Activated CD8-positive, alpha-beta T cell treated with anti-CD3 and anti-CD28 coated beads for 36 hours (primary cell): ENCODE data around the gene ZNF491. TPM values are rescaled to one million over a fixed set of nuclear protein-coding genes. Genes with fewer than 3 reads are reported as not detected.
A peak's percentile ranks its signal among the peaks of the same experiment; 100 is the strongest.
"Not testable (repeated sequence)": the region's sequence is repeated elsewhere in the genome, so short reads cannot be mapped to it uniquely, and the experiment has no call there.

ENCODE experiments used
- ATAC-seq: fragments of 200-7000 bp; cut with Tn5 transposase; one replicate; pipeline ENCODE4 v1.10.0; 2021; ENCODE audit warnings: mild to moderate bottlenecking, moderate library complexity
- CTCF ChIA-PET: fragments of 350-600 bp; sonication (Branson Sonifier 250); formaldehyde crosslinking; loops from one replicate; lab custom pipeline; 2021; ENCODE audit warnings: antibody characterized with exemption; lab: Charles Lee
- POLR2A ChIA-PET: fragments of 350-600 bp; sonication (Branson Sonifier 250); formaldehyde crosslinking; loops from one replicate; lab custom pipeline; 2021; ENCODE audit warnings: antibody characterized with exemption; lab: Charles Lee
- DNase-seq: peaks from one replicate; pipeline ENCODE4 v3.0.0-alpha.2; 2020
- H3K27ac Mint-ChIP-seq: one replicate; pipeline ENCODE4 v1.8.0; 2021; ENCODE audit warnings: mild to moderate bottlenecking, mixed read lengths
- H3K27me3 Mint-ChIP-seq: one replicate; pipeline ENCODE4 v1.8.0; 2021; ENCODE audit warnings: mixed read lengths
- H3K36me3 Mint-ChIP-seq: one replicate; pipeline ENCODE4 v1.8.0; 2021; ENCODE audit warnings: low read depth, mixed read lengths
- H3K4me1 Mint-ChIP-seq: one replicate; pipeline ENCODE4 v1.8.0; 2021; ENCODE audit warnings: low read depth, mixed read lengths
- H3K4me3 Mint-ChIP-seq: one replicate; pipeline ENCODE4 v1.8.0; 2021; ENCODE audit warnings: mild to moderate bottlenecking, moderate library complexity, mixed read lengths
- H3K9me3 Mint-ChIP-seq: one replicate; pipeline ENCODE4 v1.8.0; 2021; ENCODE audit warnings: mixed read lengths
- CTCF ChIP-seq: fragments of 200-600 bp; IDR thresholded peaks from one replicate; pipeline ENCODE4 v1.8.0; 2022; ENCODE audit warnings: antibody characterized with exemption, mild to moderate bottlenecking
- intact Hi-C: fragments of 100-400 bp; cut with micrococcal nuclease; formaldehyde crosslinking; loops from one replicate; pipeline ENCODE4 v1.10.0; 2022
- total RNA-seq, 2 experiments: library from RNA; stranded (reverse); gene quantifications; one replicate each; pipeline ENCODE4 v1.2.3, GENCODE V29; 2021

ZNF491 gene
- total RNA-seq, 2 experiments from 2014 or later: 0.76 to 1.4 TPM

GRCh38 chr19:11821474-11822109 is 23.3 kb downstream of the ZNF491 start:
- Mint-ChIP-seq H3K4me3 (no peak overlapping the region), H3K27ac (no peak overlapping the region), H3K4me1 (peaks cover 15% of the 10 kb centered on the region), H3K27me3 (no peaks in the 10 kb centered on the region), H3K36me3 (peaks cover 59% of the 10 kb centered on the region), H3K9me3 (peaks cover 13% of the 10 kb centered on the region)
- POLR2A ChIA-PET: no interaction called here
- DNase-seq (peak; percentile 11), ATAC-seq (peak; percentile 64)
- CTCF ChIA-PET: no interaction called here
- TF ChIP-seq CTCF: no peak
- intact Hi-C loops: no loop called here

- ATAC-seq (peak; percentile 65), DNase-seq (peak; percentile 36)
- intact Hi-C loops, H3K27me3 Mint-ChIP-seq, H3K27ac Mint-ChIP-seq, CTCF ChIA-PET, POLR2A ChIA-PET, H3K4me3 Mint-ChIP-seq: not testable (repeated sequence)
- Mint-ChIP-seq H3K4me1 (peaks cover 11% of the 10 kb centered on the region), H3K36me3 (peaks cover 87% of the 10 kb centered on the region), H3K9me3 (peaks cover 52% of the 10 kb centered on the region)
Observed at GRCh38 chr19:11828957-11829876, 30.9 kb downstream of the ZNF491 start.

- peaks cover 53% of the 10 kb centered on the region for H3K9me3 Mint-ChIP-seq
- intact Hi-C loops: no loop called here
- ChIA-PET CTCF (no interaction called here), POLR2A (no interaction called here)
- no peak overlapping the region for H3K4me3 Mint-ChIP-seq
- peaks cover 77% of the 10 kb centered on the region for H3K36me3 Mint-ChIP-seq
- ATAC-seq (no peak), DNase-seq (no peak)
- no peaks in the 10 kb centered on the region for H3K27me3 Mint-ChIP-seq
- TF ChIP-seq CTCF: no peak
- peaks cover 9% of the 10 kb centered on the region for H3K4me1 Mint-ChIP-seq
- H3K27ac Mint-ChIP-seq: no peak overlapping the region
Observed at GRCh38 chr19:11832253-11832912, 34.1 kb downstream of the ZNF491 start.

GRCh38 chr19:11833541-11833940 is 35.2 kb downstream of the ZNF491 start:
- POLR2A ChIA-PET: no interaction called here
- intact Hi-C loops: no loop called here
- no peaks in the 10 kb centered on the region for H3K27me3 Mint-ChIP-seq

GRCh38 chr19:11835626-11836066 is 37.3 kb downstream of the ZNF491 start:
- H3K4me1 Mint-ChIP-seq, H3K27ac Mint-ChIP-seq, H3K27me3 Mint-ChIP-seq, H3K4me3 Mint-ChIP-seq, intact Hi-C loops, DNase-seq, ATAC-seq, POLR2A ChIA-PET: not testable (repeated sequence)
- H3K36me3 Mint-ChIP-seq: peaks cover 47% of the 10 kb centered on the region
- peaks cover 34% of the 10 kb centered on the region for H3K9me3 Mint-ChIP-seq
- CTCF ChIA-PET: interaction anchor here (0.7 kb wide), 1 partner anchor 14 kb away, joined by 3 read pairs; no protein-coding TSS in a partner anchor

More at GRCh38 chr19:11833541-11833940, 35.2 kb downstream of the ZNF491 start:
- peaks cover 7% of the 10 kb centered on the region for H3K4me1 Mint-ChIP-seq
- no peak for TF ChIP-seq CTCF
- ATAC-seq (no peak), DNase-seq (no peak)
- H3K4me3 Mint-ChIP-seq: no peak overlapping the region
- H3K36me3 Mint-ChIP-seq: peaks cover 66% of the 10 kb centered on the region
- no peak overlapping the region for H3K27ac Mint-ChIP-seq
- CTCF ChIA-PET: no interaction called here
- peaks cover 49% of the 10 kb centered on the region for H3K9me3 Mint-ChIP-seq
